H9 (cell line): ENCODE data around the gene TBC1D28. TPM values are rescaled to one million over a fixed set of nuclear protein-coding genes. Genes with fewer than 3 reads are reported as not detected.

Experiments
- DNase-seq: peaks from one replicate; pipeline ENCODE4 v3.0.0-alpha.2; 2017
- H2AFZ ChIP-seq: one replicate; pipeline ENCODE4 v1.6.1; 2013; ENCODE audit warnings: mild to moderate bottlenecking, low read length, control low read depth, moderate library complexity
- H2AK5ac ChIP-seq: 2 replicates; pipeline ENCODE4 v1.6.1; 2013; ENCODE audit warnings: low read length, control low read depth, mixed read lengths; ENCODE audit not compliant: insufficient read length
- H2BK120ac ChIP-seq: one replicate; pipeline ENCODE4 v1.6.1; 2013; ENCODE audit warnings: low read depth, mild to moderate bottlenecking, low read length, control low read depth, inconsistent platforms; ENCODE audit not compliant: poor library complexity, severe bottlenecking
- H2BK12ac ChIP-seq: 2 replicates; pipeline ENCODE4 v1.6.1; 2013; ENCODE audit warnings: low read length, control low read depth, mixed read lengths, low read depth; ENCODE audit not compliant: insufficient read length
- H2BK15ac ChIP-seq: 2 replicates; pipeline ENCODE4 v1.6.1; 2013; ENCODE audit warnings: low read depth, low read length, control low read depth
- H2BK20ac ChIP-seq: one replicate; pipeline ENCODE4 v1.6.1; 2013; ENCODE audit warnings: low read depth, mild to moderate bottlenecking, low read length, control low read depth, inconsistent platforms; ENCODE audit not compliant: poor library complexity, severe bottlenecking
- H2BK5ac ChIP-seq: 2 replicates; pipeline ENCODE4 v1.6.1; 2013; ENCODE audit warnings: low read length, control low read depth, mixed read lengths; ENCODE audit not compliant: insufficient read length
- H3K14ac ChIP-seq: 2 replicates; pipeline ENCODE4 v1.6.1; 2013; ENCODE audit warnings: low read length, control low read depth; ENCODE audit not compliant: insufficient read depth
- H3K18ac ChIP-seq: 2 replicates; pipeline ENCODE4 v1.6.1; 2013; ENCODE audit warnings: low read depth, mild to moderate bottlenecking, mixed read lengths, low read length, control low read depth; ENCODE audit not compliant: insufficient read length
- H3K23ac ChIP-seq: 2 replicates; pipeline ENCODE4 v1.6.1; 2013; ENCODE audit warnings: low read length, control low read depth, mixed read lengths, low read depth; ENCODE audit not compliant: insufficient read length
- H3K23me2 ChIP-seq: 2 replicates; pipeline ENCODE4 v1.6.1; 2013; ENCODE audit warnings: low read depth, mild to moderate bottlenecking, mixed read lengths, low read length, control low read depth; ENCODE audit not compliant: insufficient read length, poor library complexity, severe bottlenecking
- H3K27ac ChIP-seq: 2 replicates; pipeline ENCODE4 v1.5.1; 2013; ENCODE audit warnings: low read length, control low read depth, mixed read lengths, low read depth; ENCODE audit not compliant: insufficient read length
- H3K27me3 ChIP-seq: 2 replicates; pipeline ENCODE4 v1.6.1; 2013; ENCODE audit warnings: low read length, control low read depth, inconsistent platforms; ENCODE audit not compliant: insufficient read depth
- H3K4ac ChIP-seq: 2 replicates; pipeline ENCODE4 v1.6.1; 2013; ENCODE audit warnings: low read depth, mild to moderate bottlenecking, control low read depth, inconsistent platforms, low read length, moderate library complexity
- H3K4me1 ChIP-seq: 2 replicates; pipeline ENCODE4 v1.6.1; 2013; ENCODE audit warnings: low read length, control low read depth, inconsistent platforms; ENCODE audit not compliant: insufficient read depth
- H3K4me2 ChIP-seq: 2 replicates; pipeline ENCODE4 v1.6.1; 2013; ENCODE audit warnings: low read length, control low read depth, mixed read lengths; ENCODE audit not compliant: insufficient read length, insufficient read depth
- H3K56ac ChIP-seq: 2 replicates; pipeline ENCODE4 v1.6.1; 2013; ENCODE audit warnings: low read depth, mild to moderate bottlenecking, mixed read lengths, low read length, control low read depth; ENCODE audit not compliant: insufficient read length
- H3K79me1 ChIP-seq: 2 replicates; pipeline ENCODE4 v1.6.1; 2013; ENCODE audit warnings: low read depth, mild to moderate bottlenecking, moderate library complexity, low read length, control low read depth, inconsistent platforms; ENCODE audit not compliant: insufficient read depth, poor library complexity, severe bottlenecking
- H3K79me2 ChIP-seq: 2 replicates; pipeline ENCODE4 v1.6.1; 2013; ENCODE audit warnings: low read length, control low read depth, inconsistent platforms; ENCODE audit not compliant: insufficient read depth
- H3K9ac ChIP-seq: 2 replicates; pipeline ENCODE4 v1.6.1; 2013; ENCODE audit warnings: low read length, control low read depth, mixed read lengths; ENCODE audit not compliant: insufficient read length; ENCODE audit errors: extremely low read depth
- H3K9me3 ChIP-seq: one replicate; pipeline ENCODE4 v1.6.1; 2013; ENCODE audit warnings: low read depth, low read length, inconsistent platforms; ENCODE audit not compliant: control insufficient read depth
- H3T11ph ChIP-seq: one replicate; pipeline ENCODE4 v1.6.1; 2013; ENCODE audit warnings: mild to moderate bottlenecking, low read length, control low read depth, inconsistent platforms
- H4K20me1 ChIP-seq: one replicate; pipeline ENCODE4 v1.6.1; 2013; ENCODE audit not compliant: control insufficient read depth, insufficient read length, insufficient read depth
- H4K5ac ChIP-seq: 2 replicates; pipeline ENCODE4 v1.6.1; 2013; ENCODE audit warnings: low read depth, mild to moderate bottlenecking, mixed read lengths, low read length, control low read depth; ENCODE audit not compliant: insufficient read length
- H4K8ac ChIP-seq: replicated peaks from 2 replicates; pipeline ENCODE4 v1.6.1; 2013; ENCODE audit warnings: low read length, control low read depth, mixed read lengths, low read depth; ENCODE audit not compliant: insufficient read length
- H4K91ac ChIP-seq: 2 replicates; pipeline ENCODE4 v1.6.1; 2013; ENCODE audit warnings: low read depth, mild to moderate bottlenecking, moderate library complexity, mixed read lengths, low read length, control low read depth; ENCODE audit not compliant: insufficient read length
- H3K27ac Mint-ChIP-seq, 3 experiments: 2 replicates in 2 of 3; 3 replicates in 1 of 3; pipeline ENCODE4 v1.8.0; 2020 to 2021; ENCODE audit warnings: mixed read lengths in 3 of 3, mild to moderate bottlenecking in 1 of 3, moderate library complexity in 1 of 3
- H3K27me3 Mint-ChIP-seq: 2 replicates; pipeline ENCODE4 v1.8.0; 2021; ENCODE audit warnings: low read depth, mild to moderate bottlenecking, moderate library complexity, mixed read lengths
- H3K36me3 Mint-ChIP-seq, 3 experiments: 2 replicates in 2 of 3; 3 replicates in 1 of 3; pipeline ENCODE4 v1.8.0; 2020 to 2021; ENCODE audit warnings: low read depth in 3 of 3, mixed read lengths in 3 of 3; ENCODE audit not compliant: insufficient read depth in 1 of 3
- H3K4me1 Mint-ChIP-seq, 2 experiments: 2 replicates each; pipeline ENCODE4 v1.8.0; 2020; ENCODE audit warnings: mixed read lengths in 2 of 2
- H3K4me3 Mint-ChIP-seq, 2 experiments: 2 replicates in 1 of 2; 3 replicates in 1 of 2; pipeline ENCODE4 v1.8.0; 2020 to 2021; ENCODE audit warnings: mild to moderate bottlenecking in 2 of 2, mixed read lengths in 2 of 2, moderate library complexity in 1 of 2
- H3K9me3 Mint-ChIP-seq, 2 experiments: 2 replicates in 1 of 2; 3 replicates in 1 of 2; pipeline ENCODE4 v1.8.0; 2020; ENCODE audit warnings: mild to moderate bottlenecking in 2 of 2, mixed read lengths in 2 of 2, moderate library complexity in 1 of 2
- WGBS: extraction: QIAGEN DNeasy Blood & Tissue Kit; methylation state at CpG from one replicate; pipeline ENCODE4 v1.1.7; 2013; ENCODE audit warnings: missing lambda C conversion rate, low lambda C conversion rate, mixed read lengths; ENCODE audit not compliant: insufficient read length; ENCODE audit errors: extremely low coverage; 5-methylcytosine and 5-hydroxymethylcytosine counted together
- total RNA-seq: library from RNA; stranded (reverse); gene quantifications from 2 replicates; pipeline ENCODE4 v1.2.1, GENCODE V29; 2021
- TF ChIP-seq, protein P1 (sequence below): fragments of 200-600 bp; sonication (generic); conservative IDR thresholded peaks from 3 replicates; pipeline ENCODE4 v1.8.0; 2021; ENCODE audit warnings: antibody characterized with exemption, mild to moderate bottlenecking

TBC1D28 gene
- total RNA-seq, 1 experiment from 2014 or later = 0.24 TPM

GRCh38 chr17:18626152-18626870, 17.9 kb downstream of the TBC1D28 start:
- H3K27me3 ChIP-seq = no peaks in the 10 kb centered on the region
- H2AK5ac ChIP-seq = no peak overlapping the region
- H3K23me2 ChIP-seq = no peaks in the 10 kb centered on the region
- Mint-ChIP-seq H3K27me3 (no peaks in the 10 kb centered on the region), H3K9me3 (peaks cover 20 to 22% of the 10 kb centered on the region in 2 experiments), H3K4me1 (peaks cover 2 to 5% of the 10 kb centered on the region in 2 experiments), H3K4me3 (no peak overlapping the region), H3K36me3 (peaks cover 3 to 22% (median 4%) of the 10 kb centered on the region in 3 experiments; a peak in 6 of 7 replicates), H3K27ac (no peak overlapping the region)
- H3K14ac ChIP-seq = no peak overlapping the region
- H3K9me3 ChIP-seq = no peaks in the 10 kb centered on the region
- H3K56ac ChIP-seq = no peak overlapping the region
- no peak overlapping the region for H2BK120ac ChIP-seq
- H3K4me2 ChIP-seq = no peak overlapping the region
- no peak overlapping the region for H2AFZ ChIP-seq
- H3K79me1 ChIP-seq = no peaks in the 10 kb centered on the region
- H4K8ac ChIP-seq = no peak overlapping the region
- H3K4ac ChIP-seq = no peak overlapping the region
- no CpG with 5 or more reads among the region's 12 CpGs for WGBS
- TF ChIP-seq, protein P1, sequence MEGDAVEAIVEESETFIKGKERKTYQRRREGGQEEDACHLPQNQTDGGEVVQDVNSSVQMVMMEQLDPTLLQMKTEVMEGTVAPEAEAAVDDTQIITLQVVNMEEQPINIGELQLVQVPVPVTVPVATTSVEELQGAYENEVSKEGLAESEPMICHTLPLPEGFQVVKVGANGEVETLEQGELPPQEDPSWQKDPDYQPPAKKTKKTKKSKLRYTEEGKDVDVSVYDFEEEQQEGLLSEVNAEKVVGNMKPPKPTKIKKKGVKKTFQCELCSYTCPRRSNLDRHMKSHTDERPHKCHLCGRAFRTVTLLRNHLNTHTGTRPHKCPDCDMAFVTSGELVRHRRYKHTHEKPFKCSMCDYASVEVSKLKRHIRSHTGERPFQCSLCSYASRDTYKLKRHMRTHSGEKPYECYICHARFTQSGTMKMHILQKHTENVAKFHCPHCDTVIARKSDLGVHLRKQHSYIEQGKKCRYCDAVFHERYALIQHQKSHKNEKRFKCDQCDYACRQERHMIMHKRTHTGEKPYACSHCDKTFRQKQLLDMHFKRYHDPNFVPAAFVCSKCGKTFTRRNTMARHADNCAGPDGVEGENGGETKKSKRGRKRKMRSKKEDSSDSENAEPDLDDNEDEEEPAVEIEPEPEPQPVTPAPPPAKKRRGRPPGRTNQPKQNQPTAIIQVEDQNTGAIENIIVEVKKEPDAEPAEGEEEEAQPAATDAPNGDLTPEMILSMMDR = no peak
- no peaks in the 10 kb centered on the region for H3K79me2 ChIP-seq
- no peak overlapping the region for H2BK20ac ChIP-seq
- H4K91ac ChIP-seq = no peak overlapping the region
- H3K4me1 ChIP-seq = no peaks in the 10 kb centered on the region
- H3K18ac ChIP-seq = no peak overlapping the region
- no peak overlapping the region for H2BK15ac ChIP-seq
- H3K27ac ChIP-seq = no peak overlapping the region
- H4K20me1 ChIP-seq = no peaks in the 10 kb centered on the region
- H2BK5ac ChIP-seq = no peak overlapping the region
- H3K9ac ChIP-seq = no peak overlapping the region
- H3T11ph ChIP-seq = no peak overlapping the region
- no peak for DNase-seq
- H2BK12ac ChIP-seq = no peak overlapping the region
- H3K23ac ChIP-seq = no peak overlapping the region
- H4K5ac ChIP-seq = no peak overlapping the region
